ENCODE results near the gene CLP1.
"Not testable (repeated sequence)": the region's sequence is repeated elsewhere in the genome, so short reads cannot be mapped to it uniquely, and the experiment has no call there.

CLP1 gene

DNA sequence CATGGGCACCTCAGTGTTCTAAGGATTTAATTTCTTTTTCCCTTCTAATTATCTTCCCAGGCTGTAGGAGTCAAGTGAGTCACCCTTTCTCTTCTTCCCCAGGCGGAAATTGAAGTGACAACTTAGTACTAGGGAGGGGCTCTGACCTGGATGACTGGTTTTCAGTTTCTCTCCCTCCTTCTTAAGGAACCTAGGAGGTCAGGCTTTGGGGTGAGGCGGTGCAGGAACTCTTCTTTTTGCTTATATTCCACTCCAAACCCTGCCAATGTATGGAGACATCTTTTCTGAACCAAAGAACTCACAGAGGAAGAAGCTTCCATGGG lies 23.0 kb downstream of the CLP1 start:
- no peak for DNase-seq (ENCODE audit: extremely low read depth, insufficient read length)
- no peak for TF ChIP-seq CTCF (IDR thresholded peaks at IDR 0.05; ENCODE audit: insufficient read depth, low read length, poor library complexity, severe bottlenecking)
- Histone ChIP-seq H3K36me3 (ENCODE audit: control insufficient read depth, insufficient read depth, low read length) (peaks cover 17% of the 10 kb centered on the region), H3K27me3 (replicated peaks; ENCODE audit: control insufficient read depth, insufficient read depth, low read length) (no peaks in the 10 kb centered on the region), H3K4me3 (replicated peaks; ENCODE audit: low read depth, low read length) (no peak overlapping the region)

DNA sequence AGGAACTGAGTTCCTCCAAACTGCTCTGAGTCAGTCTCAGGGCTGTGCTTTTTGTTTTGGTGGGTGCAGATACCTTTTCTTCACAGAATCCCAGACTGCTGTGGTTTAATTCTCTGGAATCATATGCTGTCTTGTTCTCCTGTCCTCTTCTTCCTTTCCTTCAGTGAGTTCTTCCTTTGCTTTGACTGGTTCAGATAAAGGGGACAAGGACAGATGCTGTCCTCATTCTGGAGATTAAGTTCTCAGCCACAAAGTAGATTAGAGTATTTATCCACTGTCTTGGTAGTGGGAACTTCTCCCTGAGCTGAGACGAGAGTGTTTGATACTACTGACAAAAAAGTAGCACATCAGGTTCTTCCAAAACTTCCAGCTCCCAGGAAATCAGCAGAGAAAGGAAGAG lies 23.6 kb downstream of the CLP1 start:
- Histone ChIP-seq H3K36me3 (ENCODE audit: control insufficient read depth, insufficient read depth, low read length) (peaks cover 17% of the 10 kb centered on the region), H3K27me3 (replicated peaks; ENCODE audit: control insufficient read depth, insufficient read depth, low read length) (no peaks in the 10 kb centered on the region), H3K4me3 (replicated peaks; ENCODE audit: low read depth, low read length) (no peak overlapping the region)
- no peak for TF ChIP-seq CTCF (IDR thresholded peaks at IDR 0.05; ENCODE audit: insufficient read depth, low read length, poor library complexity, severe bottlenecking)
- no peak for DNase-seq (ENCODE audit: extremely low read depth, insufficient read length)

DNA sequence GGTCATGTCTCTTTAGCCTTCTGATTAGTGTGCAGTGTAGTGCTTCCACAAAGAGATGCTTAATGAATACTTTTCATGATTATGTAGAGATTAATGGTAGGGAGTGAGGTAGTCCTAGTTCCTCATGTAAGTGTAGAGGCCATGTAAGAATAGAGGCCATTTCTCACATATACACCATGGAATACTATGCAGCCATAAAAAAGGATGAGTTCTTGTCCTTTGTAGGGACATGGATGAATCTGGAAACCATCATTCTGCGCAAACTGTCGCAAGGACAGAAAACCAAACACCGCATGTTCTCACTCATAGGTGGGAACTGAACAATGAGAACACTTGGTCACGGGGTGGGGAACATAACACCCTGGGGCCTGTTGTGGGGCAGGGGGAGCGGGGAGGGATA lies 32.9 kb downstream of the CLP1 start:
- DNase-seq (ENCODE audit: extremely low read depth, insufficient read length); H3K27me3 ChIP-seq (replicated peaks; ENCODE audit: control insufficient read depth, insufficient read depth, low read length); H3K4me3 ChIP-seq (replicated peaks; ENCODE audit: low read depth, low read length): not testable (repeated sequence)
- peaks cover 23% of the 10 kb centered on the region for H3K36me3 ChIP-seq (ENCODE audit: control insufficient read depth, insufficient read depth, low read length)

DNA sequence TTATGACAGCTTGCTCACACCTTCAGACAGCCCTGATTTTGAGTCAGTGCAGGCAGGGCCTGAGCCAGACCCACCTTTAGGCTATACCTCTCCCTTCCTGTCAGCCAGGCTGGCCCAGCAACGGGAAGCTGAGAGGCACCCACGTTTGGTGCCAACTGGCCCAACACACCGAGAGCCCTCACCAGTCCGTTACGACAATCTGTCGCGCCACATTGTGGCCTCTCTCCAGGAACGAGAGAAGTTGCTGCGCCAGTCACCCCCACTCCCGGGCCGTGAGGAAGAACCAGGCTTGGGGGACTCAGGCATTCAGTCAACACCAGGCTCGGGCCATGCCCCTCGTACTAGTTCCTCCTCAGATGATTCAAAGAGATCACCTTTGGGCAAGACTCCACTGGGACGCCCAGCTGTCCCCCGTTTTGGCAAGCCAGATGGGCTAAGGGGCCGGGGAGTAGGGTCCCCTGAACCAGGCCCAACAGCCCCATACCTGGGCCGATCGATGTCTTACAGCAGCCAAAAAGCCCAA lies 41.3 kb downstream of the CLP1 start:
- no peak for DNase-seq (ENCODE audit: extremely low read depth, insufficient read length)
- Histone ChIP-seq H3K4me3 (replicated peaks; ENCODE audit: low read depth, low read length) (no peak overlapping the region), H3K27me3 (replicated peaks; ENCODE audit: control insufficient read depth, insufficient read depth, low read length) (no peaks in the 10 kb centered on the region), H3K36me3 (ENCODE audit: control insufficient read depth, insufficient read depth, low read length) (peaks cover 34% of the 10 kb centered on the region)
- TF ChIP-seq CTCF (IDR thresholded peaks at IDR 0.05; ENCODE audit: insufficient read depth, low read length, poor library complexity, severe bottlenecking) = no peak

DNA sequence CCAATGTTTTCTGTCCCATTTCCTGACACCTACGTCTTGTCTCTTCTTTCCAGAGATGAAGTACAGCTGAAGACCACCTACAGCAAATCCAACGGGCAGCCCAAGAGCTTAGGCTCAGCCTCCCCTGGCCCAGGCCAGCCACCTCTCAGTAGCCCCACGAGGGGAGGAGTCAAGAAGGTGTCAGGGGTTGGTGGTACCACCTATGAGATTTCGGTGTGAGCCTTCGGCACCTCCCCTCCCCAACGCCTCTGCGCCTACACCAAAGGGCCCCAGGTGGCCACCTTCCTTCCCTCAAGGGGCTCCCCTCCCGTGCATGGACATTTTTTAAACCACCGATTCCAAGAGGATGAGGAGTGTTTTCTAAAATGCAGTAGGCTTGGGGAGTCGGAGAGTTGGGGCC lies 42.3 kb downstream of the CLP1 start:
- no peaks in the 10 kb centered on the region for H3K27me3 ChIP-seq (replicated peaks; ENCODE audit: control insufficient read depth, insufficient read depth, low read length)
- TF ChIP-seq CTCF (IDR thresholded peaks at IDR 0.05; ENCODE audit: insufficient read depth, low read length, poor library complexity, severe bottlenecking) = no peak
- H3K36me3 ChIP-seq (ENCODE audit: control insufficient read depth, insufficient read depth, low read length) = peaks cover 34% of the 10 kb centered on the region
- no peak for DNase-seq (ENCODE audit: extremely low read depth, insufficient read length)
- H3K4me3 ChIP-seq (replicated peaks; ENCODE audit: low read depth, low read length) = no peak overlapping the region

GRCh38 chr11:57700425-57700824 lies 42.9 kb downstream of the CLP1 start:
- Histone ChIP-seq H3K36me3 (ENCODE audit: control insufficient read depth, insufficient read depth, low read length) (peaks cover 35% of the 10 kb centered on the region), H3K4me3 (replicated peaks; ENCODE audit: low read depth, low read length) (no peak overlapping the region), H3K27me3 (replicated peaks; ENCODE audit: control insufficient read depth, insufficient read depth, low read length) (no peaks in the 10 kb centered on the region)
- TF ChIP-seq CTCF (IDR thresholded peaks at IDR 0.05; ENCODE audit: insufficient read depth, low read length, poor library complexity, severe bottlenecking) = no peak
- no peak for DNase-seq (ENCODE audit: extremely low read depth, insufficient read length)

Measured in GM06990 (cell line).